Measurements from ENCODE around the gene MRPL46.
"Not testable (repeated sequence)": the region's sequence is repeated elsewhere in the genome, so short reads cannot be mapped to it uniquely, and the experiment has no call there.

MRPL46 gene

DNA sequence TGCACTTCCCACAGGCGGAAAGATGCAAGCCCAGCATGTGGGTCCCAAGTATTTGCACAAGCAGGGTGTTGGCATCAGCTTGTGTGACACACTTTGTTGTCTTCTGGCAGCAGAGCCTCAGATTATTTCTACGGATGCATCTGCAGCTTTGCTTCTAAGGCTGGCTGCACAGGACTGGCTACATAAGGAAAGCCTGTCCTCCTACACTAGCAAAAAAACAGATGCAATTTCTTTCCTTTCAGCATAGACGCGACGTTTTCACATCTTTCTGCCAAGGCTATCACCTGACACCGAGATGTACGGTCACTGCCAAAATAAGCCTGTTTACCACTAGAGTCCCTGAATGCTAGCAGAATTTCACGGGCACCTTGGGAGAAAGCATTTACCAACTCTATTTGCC lies 13.8 kb upstream of the MRPL46 start:
- in situ Hi-C loops (cut with HindIII; ENCODE audit: low sequenced_read_pairs) = no loop called here

- in situ Hi-C loops (cut with HindIII; ENCODE audit: low sequenced_read_pairs) = no loop called here
Measured at GRCh38 chr15:88479169-88479568, 12.0 kb upstream of the MRPL46 start.

DNA sequence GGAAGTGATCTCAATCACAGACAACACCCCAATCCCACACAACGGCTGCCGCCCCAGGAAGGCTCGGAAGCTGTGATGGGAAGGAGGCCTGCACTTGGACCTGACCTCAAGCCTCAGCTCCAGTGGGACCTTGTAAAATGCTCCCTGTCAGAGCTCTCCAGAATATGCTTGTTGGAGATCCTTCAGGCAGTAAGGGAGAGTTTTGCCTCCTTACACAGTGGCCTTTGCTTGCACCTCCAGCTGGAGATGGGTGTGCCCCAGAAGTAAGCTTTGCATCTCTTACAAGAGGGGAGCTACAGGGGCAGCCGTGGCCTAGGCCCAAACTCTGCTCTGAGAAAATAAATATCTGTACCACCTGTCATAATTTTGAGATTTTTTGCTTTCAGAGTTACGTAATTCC lies 10.7 kb upstream of the MRPL46 start:
- in situ Hi-C loops (cut with HindIII; ENCODE audit: low sequenced_read_pairs) = no loop called here

DNA sequence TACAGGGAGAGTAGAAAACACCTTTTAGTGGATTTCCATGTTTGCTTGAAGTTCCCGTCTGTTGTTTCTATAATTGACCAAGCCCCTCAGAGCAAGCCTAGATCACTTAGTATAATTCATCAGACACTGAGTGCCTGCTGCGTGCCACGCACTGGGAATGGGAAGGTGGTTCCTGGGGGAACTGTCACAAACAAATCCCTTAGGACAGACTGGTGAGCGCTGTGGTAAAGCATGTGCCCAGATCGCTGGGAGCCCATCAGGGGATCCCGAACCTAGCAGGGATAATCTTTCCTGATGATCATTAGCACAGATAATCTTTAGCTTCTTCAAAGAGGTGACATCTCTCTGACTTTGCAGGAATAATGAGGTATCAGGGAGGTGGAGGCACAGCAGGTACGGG lies 9.9 kb upstream of the MRPL46 start:
- in situ Hi-C loops (cut with HindIII; ENCODE audit: low sequenced_read_pairs) = no loop called here

DNA sequence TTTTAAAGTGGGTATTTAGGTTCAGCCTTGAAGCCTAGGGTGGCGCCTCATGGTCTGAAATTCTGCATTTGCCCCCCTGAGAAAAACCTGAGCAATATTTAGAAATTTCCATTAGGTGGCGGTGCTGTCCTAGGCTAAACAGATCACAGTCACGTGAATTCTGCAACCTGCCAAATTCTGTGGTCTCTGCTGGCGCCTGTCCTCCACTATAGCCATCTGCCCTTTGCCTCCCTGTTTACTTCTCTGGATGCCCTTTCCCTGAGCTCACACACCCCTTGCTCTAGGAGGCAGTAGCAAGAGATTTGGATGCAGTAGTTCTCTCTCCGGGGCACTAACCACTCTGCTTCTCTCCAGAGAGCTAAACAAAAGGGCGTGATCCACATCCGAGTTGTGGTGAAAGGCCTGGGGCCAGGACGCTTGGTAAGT lies 9.5 kb upstream of the MRPL46 start:
- in situ Hi-C loops (cut with HindIII; ENCODE audit: low sequenced_read_pairs) = no loop called here

- in situ Hi-C loops (cut with HindIII; ENCODE audit: low sequenced_read_pairs) = not testable (repeated sequence)
Measured at GRCh38 chr15:88473661-88474293, 6.6 kb upstream of the MRPL46 start.

GRCh38 chr15:88472225-88472624 lies 5.0 kb upstream of the MRPL46 start:
- in situ Hi-C loops (cut with HindIII; ENCODE audit: low sequenced_read_pairs) = no loop called here

GRCh38 chr15:88470625-88471372 lies 3.6 kb upstream of the MRPL46 start:
- in situ Hi-C loops (cut with HindIII; ENCODE audit: low sequenced_read_pairs) = no loop called here

DNA sequence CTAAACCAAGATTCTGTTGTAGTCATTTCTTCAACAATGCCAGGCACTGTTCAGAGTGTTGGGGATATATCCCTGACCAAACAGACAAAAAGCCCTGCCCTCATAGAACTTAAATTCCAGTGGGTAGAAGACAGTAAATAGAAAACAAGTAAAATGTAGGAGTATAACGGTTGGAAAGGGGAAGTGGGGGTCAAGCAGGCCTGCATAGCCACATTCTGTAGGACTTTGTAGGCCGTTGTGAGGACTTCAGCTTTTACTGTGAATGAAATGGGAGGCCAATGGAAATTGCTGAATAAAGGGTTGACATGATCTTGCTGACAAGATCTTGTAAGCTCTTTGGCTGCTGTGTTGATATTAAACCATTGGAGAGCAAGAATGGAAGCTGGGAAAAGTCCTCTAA lies 2.1 kb upstream of the MRPL46 start:
- in situ Hi-C loops (cut with HindIII; ENCODE audit: low sequenced_read_pairs) = no loop called here

- in situ Hi-C loops (cut with HindIII; ENCODE audit: low sequenced_read_pairs) = not testable (repeated sequence)
Measured at GRCh38 chr15:88468721-88469120, 1.5 kb upstream of the MRPL46 start.

- in situ Hi-C loops (cut with HindIII; ENCODE audit: low sequenced_read_pairs) = no loop called here
Measured at GRCh38 chr15:88467935-88468528, 844 bp upstream of the MRPL46 start.

- in situ Hi-C loops (cut with HindIII; ENCODE audit: low sequenced_read_pairs) = no loop called here
Measured at GRCh38 chr15:88465633-88466224, 1.5 kb downstream of the MRPL46 start.

- in situ Hi-C loops (cut with HindIII; ENCODE audit: low sequenced_read_pairs) = no loop called here
Measured at GRCh38 chr15:88463870-88464532, 3.2 kb downstream of the MRPL46 start.

DNA sequence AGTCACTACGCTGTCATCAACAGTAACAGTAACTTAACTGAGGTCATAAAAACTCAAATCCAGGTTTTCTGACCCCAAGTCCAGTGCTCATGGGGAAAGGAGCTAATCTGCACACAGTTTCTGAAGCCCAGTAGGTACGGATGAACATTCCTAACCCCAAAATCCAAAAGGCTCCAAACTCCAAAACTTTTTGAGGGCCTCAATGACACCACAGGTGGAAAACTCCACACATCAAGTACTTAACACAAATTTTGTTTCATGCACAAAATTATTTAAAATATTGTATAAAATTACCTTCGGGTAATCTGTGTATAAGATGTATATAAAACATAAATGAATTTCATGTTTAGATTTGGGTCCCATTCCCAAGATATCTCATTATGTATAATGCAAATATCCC lies 10.5 kb downstream of the MRPL46 start:
- in situ Hi-C loops (cut with HindIII; ENCODE audit: low sequenced_read_pairs) = loop anchor here (10.0 kb wide), 1 partner anchor 212 kb away; no protein-coding TSS in a partner anchor

GRCh38 chr15:88454867-88455810 lies 12.0 kb downstream of the MRPL46 start:
- in situ Hi-C loops (cut with HindIII; ENCODE audit: low sequenced_read_pairs) = loop anchor here (10.0 kb wide), 1 partner anchor 210 kb away; no protein-coding TSS in a partner anchor

- in situ Hi-C loops (cut with HindIII; ENCODE audit: low sequenced_read_pairs) = loop anchor here (10.0 kb wide), 1 partner anchor 209 kb away; no protein-coding TSS in a partner anchor
Measured at GRCh38 chr15:88454236-88454635, 13.0 kb downstream of the MRPL46 start.

DNA sequence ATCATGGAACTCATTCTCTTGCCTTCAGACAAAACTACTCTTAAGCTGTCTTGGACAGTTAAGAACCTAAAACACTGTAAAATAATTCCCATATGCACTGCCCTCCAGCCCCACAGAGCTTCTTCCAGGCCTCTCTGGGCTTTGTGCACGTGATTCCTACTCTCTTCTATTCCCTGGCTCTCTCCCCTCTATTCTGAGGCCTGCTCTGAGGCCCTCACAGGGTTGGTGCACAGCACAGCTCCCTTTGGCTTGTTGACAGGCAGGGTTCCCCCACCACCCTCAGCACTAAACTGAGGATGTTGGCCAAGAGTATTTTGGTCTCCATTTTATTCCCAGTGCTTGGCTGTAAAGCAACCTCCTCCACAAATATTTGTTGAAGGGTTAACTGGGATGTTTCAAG lies 13.5 kb downstream of the MRPL46 start:
- in situ Hi-C loops (cut with HindIII; ENCODE audit: low sequenced_read_pairs) = loop anchor here (10.0 kb wide), 1 partner anchor 209 kb away; no protein-coding TSS in a partner anchor

GRCh38 chr15:88450125-88450798 lies 16.9 kb downstream of the MRPL46 start:
- in situ Hi-C loops (cut with HindIII; ENCODE audit: low sequenced_read_pairs) = loop anchor here (10.0 kb wide), 1 partner anchor 205 kb away; no protein-coding TSS in a partner anchor

DNA sequence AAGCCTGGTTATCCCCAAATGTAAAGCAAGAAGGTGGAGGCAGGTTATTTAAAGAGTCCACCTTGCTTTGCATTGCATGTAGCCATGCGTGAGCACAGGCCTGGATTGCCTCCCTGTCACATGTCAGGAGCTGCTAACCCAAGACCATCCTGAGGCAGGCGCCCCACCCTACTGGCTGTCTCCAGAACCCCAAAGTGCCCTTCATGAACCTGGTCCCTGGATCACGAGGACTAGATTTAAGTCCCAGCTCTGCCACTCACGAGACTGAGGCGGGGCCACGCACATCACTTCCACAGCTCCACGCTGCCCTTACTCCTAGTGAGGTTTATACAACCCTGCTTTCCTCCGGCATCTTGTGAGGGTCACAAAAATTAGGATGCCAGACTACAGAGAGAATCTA lies 17.6 kb downstream of the MRPL46 start:
- in situ Hi-C loops (cut with HindIII; ENCODE audit: low sequenced_read_pairs) = no loop called here
